ENCODE measurements around the gene TIGD7. TPM values are rescaled to one million over a fixed set of nuclear protein-coding genes. Genes with fewer than 3 reads are reported as not detected.

TIGD7 gene
- total RNA-seq, 2 experiments from 2014 or later, result 4.0 to 4.7 TPM

DNA sequence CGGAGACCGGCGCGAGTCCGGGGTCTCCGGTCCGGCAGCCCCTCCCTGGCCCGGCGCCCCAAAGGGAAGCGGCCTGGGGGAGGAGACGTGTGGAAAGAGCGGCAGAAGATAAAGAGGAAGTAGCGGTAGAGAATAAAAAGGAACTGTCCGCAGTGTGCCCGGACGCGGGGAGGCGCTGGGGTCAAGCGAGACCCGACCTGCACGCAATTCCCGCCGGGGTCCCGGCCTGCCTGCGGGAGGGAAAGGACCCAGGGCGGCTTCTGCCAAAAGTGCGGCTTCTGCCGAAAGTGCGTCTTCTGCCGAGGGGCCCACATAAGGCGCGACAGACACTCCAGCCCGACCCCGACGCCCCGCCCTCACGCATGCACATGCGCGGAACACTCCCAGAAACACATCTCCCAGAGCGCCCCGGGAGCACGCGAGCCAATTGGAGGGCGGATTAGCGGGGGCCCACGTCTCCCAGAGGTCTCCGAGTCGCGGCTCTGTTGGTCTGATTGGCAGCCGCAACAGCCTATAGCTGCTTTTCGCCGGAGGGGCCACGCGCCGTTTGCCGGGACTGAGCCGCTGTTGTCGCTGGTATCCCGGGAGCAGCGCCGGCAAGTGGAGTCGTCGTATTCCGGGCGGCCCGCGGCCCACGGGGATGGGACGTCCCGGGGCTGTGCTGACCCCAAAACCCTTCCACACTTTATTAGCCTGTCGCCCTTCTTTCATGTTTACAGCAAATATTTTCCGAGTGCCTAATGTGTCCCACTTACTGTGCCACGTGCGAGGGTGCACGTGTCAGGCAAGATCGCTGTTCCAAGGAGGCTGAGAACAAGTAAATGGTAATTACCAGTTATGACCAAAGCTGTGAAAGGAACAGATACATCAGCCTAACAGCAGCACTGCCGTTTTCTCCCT, 40.8 kb downstream of the TIGD7 start:
- Mint-ChIP-seq H3K27me3 (no peaks in the 10 kb centered on the region), H3K4me1 (ENCODE audit: low read depth) (peaks cover 42% of the 10 kb centered on the region), H3K36me3 (ENCODE audit: low read depth) (peaks cover 21% of the 10 kb centered on the region), H3K4me3 (peak overlapping the region; percentile 76), H3K9me3 (no peaks in the 10 kb centered on the region), H3K27ac (peak overlapping the region; percentile 92)
- peak; percentile 91 for ATAC-seq
- DNase-seq, result peak; percentile 99
- intact Hi-C loops (cut with micrococcal nuclease), result no loop called here
- ChIA-PET CTCF (interaction anchor here (0.9 to 7.5 kb wide), 3 partner anchors 16 to 197 kb away, joined by 3 to 98 read pairs (median 4); partner anchors contain the start of gene ZNF263), POLR2A (interaction anchor here (0.5 to 3.6 kb wide), 13 partner anchors 15 to 245 kb away, joined by 3 to 25 read pairs (median 3); partner anchors contain the start of genes NAA60, TIGD7, ZNF263 and ZNF597)
- TF ChIP-seq, protein P1, sequence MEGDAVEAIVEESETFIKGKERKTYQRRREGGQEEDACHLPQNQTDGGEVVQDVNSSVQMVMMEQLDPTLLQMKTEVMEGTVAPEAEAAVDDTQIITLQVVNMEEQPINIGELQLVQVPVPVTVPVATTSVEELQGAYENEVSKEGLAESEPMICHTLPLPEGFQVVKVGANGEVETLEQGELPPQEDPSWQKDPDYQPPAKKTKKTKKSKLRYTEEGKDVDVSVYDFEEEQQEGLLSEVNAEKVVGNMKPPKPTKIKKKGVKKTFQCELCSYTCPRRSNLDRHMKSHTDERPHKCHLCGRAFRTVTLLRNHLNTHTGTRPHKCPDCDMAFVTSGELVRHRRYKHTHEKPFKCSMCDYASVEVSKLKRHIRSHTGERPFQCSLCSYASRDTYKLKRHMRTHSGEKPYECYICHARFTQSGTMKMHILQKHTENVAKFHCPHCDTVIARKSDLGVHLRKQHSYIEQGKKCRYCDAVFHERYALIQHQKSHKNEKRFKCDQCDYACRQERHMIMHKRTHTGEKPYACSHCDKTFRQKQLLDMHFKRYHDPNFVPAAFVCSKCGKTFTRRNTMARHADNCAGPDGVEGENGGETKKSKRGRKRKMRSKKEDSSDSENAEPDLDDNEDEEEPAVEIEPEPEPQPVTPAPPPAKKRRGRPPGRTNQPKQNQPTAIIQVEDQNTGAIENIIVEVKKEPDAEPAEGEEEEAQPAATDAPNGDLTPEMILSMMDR (IDR thresholded peaks at IDR 0.05), result no peak

DNA sequence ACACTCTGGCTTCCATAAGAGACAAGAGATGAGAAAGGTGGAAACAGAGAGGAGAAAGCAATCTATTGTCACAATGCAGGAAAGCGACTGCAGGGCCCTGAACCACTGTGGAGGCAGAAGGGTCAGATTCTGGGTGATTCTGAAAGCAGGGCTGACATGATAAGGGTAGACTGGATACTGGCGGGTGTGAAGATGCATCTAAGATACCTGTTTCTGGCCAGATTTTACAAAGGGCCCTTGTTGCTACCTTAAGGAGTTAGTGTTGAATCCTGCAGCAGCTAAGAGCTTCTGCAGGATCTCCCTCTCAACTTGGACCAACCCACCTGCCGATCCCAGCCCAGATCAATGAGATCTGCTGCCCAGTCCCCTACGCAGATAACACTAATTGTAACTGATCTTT, 42.7 kb downstream of the TIGD7 start:
- Mint-ChIP-seq H3K36me3 (ENCODE audit: low read depth) (peaks cover 10% of the 10 kb centered on the region), H3K27ac (peak overlapping the region; percentile 92), H3K4me1 (ENCODE audit: low read depth) (peaks cover 41% of the 10 kb centered on the region), H3K27me3 (no peaks in the 10 kb centered on the region), H3K9me3 (no peaks in the 10 kb centered on the region), H3K4me3 (peak overlapping the region; percentile 76)
- DNase-seq, result no peak
- ChIA-PET POLR2A (interaction anchor here (0.7 to 3.6 kb wide), 9 partner anchors 9 to 239 kb away, joined by 3 to 25 read pairs (median 3); partner anchors contain the start of genes CLUAP1, ZNF200 and ZNF263), CTCF (interaction anchor here (1.0 to 7.5 kb wide), 3 partner anchors 9 to 26 kb away, joined by 3 to 98 read pairs (median 3); partner anchors contain the start of gene ZNF263)
- intact Hi-C loops (cut with micrococcal nuclease), result no loop called here
- no peak for ATAC-seq
- TF ChIP-seq, protein P1 (IDR thresholded peaks at IDR 0.05), result no peak

DNA sequence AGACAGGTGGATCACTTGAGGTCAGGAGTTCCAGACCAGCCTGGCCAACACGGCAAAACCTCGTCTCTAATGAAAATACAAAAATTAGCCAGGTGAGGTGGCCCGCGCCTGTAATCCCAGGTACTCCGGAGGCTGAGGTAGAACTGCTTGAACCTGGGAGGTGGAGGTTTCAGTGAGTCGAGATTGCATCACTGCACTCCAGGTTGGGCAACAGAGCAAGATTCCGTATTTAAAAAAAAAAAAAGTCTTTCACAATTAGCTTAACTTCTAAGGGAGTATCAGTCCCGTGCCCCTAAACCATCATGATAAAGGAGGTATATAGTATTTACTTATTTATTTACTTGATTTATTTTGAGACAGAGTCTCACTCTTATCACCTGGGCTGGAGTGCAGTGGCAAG, 45.4 kb downstream of the TIGD7 start:
- TF ChIP-seq, protein P1 (IDR thresholded peaks at IDR 0.05), result no peak
- H3K4me1 Mint-ChIP-seq (ENCODE audit: low read depth), result peaks cover 20% of the 10 kb centered on the region
- H3K36me3 Mint-ChIP-seq (ENCODE audit: low read depth), result no peaks in the 10 kb centered on the region
- DNase-seq (no peak), ATAC-seq (no peak)
- no peaks in the 10 kb centered on the region for H3K27me3 Mint-ChIP-seq
- ChIA-PET POLR2A (no interaction called here), CTCF (no interaction called here)
- no peak overlapping the region for H3K27ac Mint-ChIP-seq
- no peak overlapping the region for H3K4me3 Mint-ChIP-seq
- intact Hi-C loops (cut with micrococcal nuclease), result no loop called here
- no peaks in the 10 kb centered on the region for H3K9me3 Mint-ChIP-seq

DNA sequence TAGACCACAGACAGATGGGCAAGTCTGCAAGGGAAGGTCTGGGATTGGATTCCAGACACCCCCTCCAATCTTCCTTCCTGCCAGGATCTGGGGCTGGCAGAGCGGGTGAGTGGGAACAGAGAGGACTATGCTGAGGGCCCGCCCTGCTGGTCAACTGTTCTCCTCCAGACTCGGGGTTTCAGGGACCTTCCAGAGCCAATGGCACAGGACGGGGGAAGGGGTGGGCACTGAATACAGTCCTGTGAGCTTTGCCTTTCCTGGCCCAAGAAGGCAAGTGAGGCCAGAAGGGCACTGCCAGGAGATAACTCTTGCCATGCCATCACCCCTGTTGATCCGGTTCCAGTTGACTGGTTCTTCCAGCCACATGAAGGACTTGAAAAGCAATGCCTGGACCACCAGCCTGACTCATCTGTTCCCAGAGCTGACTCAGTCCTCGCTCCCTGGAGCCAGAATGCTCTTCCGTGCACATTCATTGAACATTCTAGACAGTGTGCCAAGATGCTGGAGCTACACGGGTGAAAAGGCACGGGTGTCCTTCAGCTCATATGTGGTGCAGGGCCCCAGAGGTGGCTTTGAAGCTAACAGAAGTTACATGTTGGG, 48.3 kb downstream of the TIGD7 start:
- TF ChIP-seq, protein P1 (IDR thresholded peaks at IDR 0.05), result no peak
- DNase-seq (no peak), ATAC-seq (no peak)
- peaks cover 3% of the 10 kb centered on the region for H3K4me1 Mint-ChIP-seq (ENCODE audit: low read depth)
- ChIA-PET POLR2A (interaction anchor here (0.6 to 1.7 kb wide), 2 partner anchors 33 to 188 kb away, joined by 3 to 9 read pairs; no protein-coding TSS in a partner anchor), CTCF (interaction anchor here (2.4 kb wide), 1 partner anchor 10 kb away, joined by 6 read pairs; no protein-coding TSS in a partner anchor)
- H3K27me3 Mint-ChIP-seq, result no peaks in the 10 kb centered on the region
- H3K36me3 Mint-ChIP-seq (ENCODE audit: low read depth), result no peaks in the 10 kb centered on the region
- H3K9me3 Mint-ChIP-seq, result no peaks in the 10 kb centered on the region
- no peak overlapping the region for H3K4me3 Mint-ChIP-seq
- H3K27ac Mint-ChIP-seq, result no peak overlapping the region
- intact Hi-C loops (cut with micrococcal nuclease), result no loop called here

Data from activated CD8-positive, alpha-beta T cell treated with anti-CD3 and anti-CD28 coated beads for 36 hours (primary cell).